Uterus (tissue), 4 donors: ENCODE results near the gene GJC2. TPM values are rescaled to one million over a fixed set of nuclear protein-coding genes. Genes with fewer than 3 reads are reported as not detected.

ENCODE experiments used
- DNase-seq, 2 donors: peaks; one replicate each; pipeline ENCODE4 v3.0.0-alpha.2; 2019 to 2020
- H3K27ac ChIP-seq, 2 donors: fragments of 200-600 bp; sonication (generic); 1 replicate in 1 of 2; 2 replicates in 1 of 2; pipeline ENCODE4 v1.5.1; 2016 to 2018
- H3K27me3 ChIP-seq, 2 donors: fragments of 200-600 bp; sonication (generic); one replicate each; pipeline ENCODE4 v1.5.1; 2018 to 2019; ENCODE audit warnings: control low read depth in 1 of 2
- H3K36me3 ChIP-seq, 2 donors: fragments of 200-600 bp; sonication (generic); one replicate each; pipeline ENCODE4 v1.5.1; 2019; ENCODE audit warnings: control low read depth in 1 of 2
- H3K4me1 ChIP-seq, 2 donors: fragments of 200-600 bp; sonication (generic); one replicate each; pipeline ENCODE4 v1.5.1; 2018 to 2019; ENCODE audit warnings: control low read depth in 1 of 2
- H3K4me3 ChIP-seq, 2 donors: fragments of 200-600 bp; sonication (generic); 1 replicate in 1 of 2; 2 replicates in 1 of 2; pipeline ENCODE4 v1.5.1; 2018 to 2019; ENCODE audit warnings: mild to moderate bottlenecking in 1 of 2
- H3K9me3 ChIP-seq, 2 donors: fragments of 200-600 bp; sonication (generic); one replicate each; pipeline ENCODE4 v1.5.1; 2019; ENCODE audit warnings: control low read depth in 1 of 2
- POLR2A ChIP-seq, 2 donors: fragments of 450-650 bp; IDR thresholded peaks; one replicate each; pipeline ENCODE4 v1.6.1; 2016; ENCODE audit warnings: antibody characterized with exemption in 2 of 2, mild to moderate bottlenecking in 1 of 2, moderate library complexity in 1 of 2
- intact Hi-C: fragments of 100-400 bp; cut with DNase I; formaldehyde crosslinking; loops from one replicate; pipeline ENCODE4 v1.15.1; 2023; ENCODE audit warnings: low total_unique reads
- total RNA-seq, 4 donors: library from RNA; depleted of rRNA in 3 of 4; stranded (reverse); fragments of >200 nt in 3 of 4; gene quantifications; one replicate each; pipeline versions ENCODE4 v1.1.0 to v1.2.4, GENCODE V29; 2014 to 2023
- TF ChIP-seq, protein P1 (sequence below), 4 experiments: fragments of 200-600 bp in 2 of 4; fragments of 450-650 bp in 2 of 4; sonication (generic) in 2 of 4; IDR thresholded peaks; one replicate each; pipeline ENCODE4 v1.5.1; 2016 to 2019; ENCODE audit warnings: antibody characterized with exemption in 4 of 4, mild to moderate bottlenecking in 2 of 4, moderate library complexity in 1 of 4
- donor health status: DM: yes; HTN: yes; CAD: no.

The GJC2 gene
- total RNA-seq, 4 donors from 2014 or later = 2.6 to 25.8 (median 10.7) TPM

DNA sequence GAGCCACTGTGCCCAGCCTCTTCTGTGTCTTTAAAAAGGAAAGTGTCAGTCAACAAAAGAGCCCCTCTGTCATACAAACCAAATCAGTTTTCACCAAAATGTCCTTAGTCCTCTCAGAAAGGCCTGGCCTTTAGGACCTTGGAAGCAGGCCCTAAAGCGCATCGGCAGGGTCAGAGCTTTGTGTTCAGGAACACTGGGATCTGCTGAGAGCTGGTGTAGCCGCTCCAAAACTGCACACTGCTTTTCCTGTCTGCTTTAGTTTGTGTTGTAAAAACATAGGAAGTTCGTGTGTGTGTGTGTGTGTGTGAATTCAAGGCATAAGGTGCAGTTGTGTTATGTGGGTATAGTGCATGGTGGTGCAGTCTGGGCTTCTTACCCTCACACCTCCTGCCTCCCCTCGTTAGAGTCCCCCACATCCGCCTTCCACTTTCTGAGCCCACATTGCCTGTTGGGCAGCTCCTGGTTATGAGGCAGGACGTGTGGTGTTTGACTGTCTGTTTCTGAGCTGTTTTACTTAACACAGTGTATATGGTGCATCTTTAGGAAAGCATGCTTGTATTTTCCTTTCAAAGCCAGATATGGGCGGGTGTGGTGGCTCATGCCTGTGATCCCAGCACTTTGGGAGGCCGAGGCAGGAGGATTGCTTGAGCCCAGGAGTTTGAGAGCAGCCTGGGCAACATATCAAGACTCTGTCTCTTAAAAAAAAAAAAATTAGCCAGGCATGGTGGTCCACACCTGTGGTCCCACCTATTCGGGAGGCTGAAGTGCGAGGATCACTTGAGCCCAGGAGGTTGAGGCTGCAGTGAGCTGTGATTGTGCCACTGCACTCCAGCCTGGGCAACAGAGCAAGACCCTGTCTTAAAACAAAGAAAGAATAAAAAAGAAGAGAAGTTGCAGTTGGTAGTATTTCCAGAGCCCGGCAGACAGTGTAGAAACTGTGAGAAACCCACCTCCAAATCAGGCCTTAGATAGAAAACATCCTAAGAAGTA is 28.3 kb downstream of the GJC2 start:
- TF ChIP-seq POLR2A (IDR thresholded peaks at IDR 0.05) = no peak
- TF ChIP-seq, protein P1, sequence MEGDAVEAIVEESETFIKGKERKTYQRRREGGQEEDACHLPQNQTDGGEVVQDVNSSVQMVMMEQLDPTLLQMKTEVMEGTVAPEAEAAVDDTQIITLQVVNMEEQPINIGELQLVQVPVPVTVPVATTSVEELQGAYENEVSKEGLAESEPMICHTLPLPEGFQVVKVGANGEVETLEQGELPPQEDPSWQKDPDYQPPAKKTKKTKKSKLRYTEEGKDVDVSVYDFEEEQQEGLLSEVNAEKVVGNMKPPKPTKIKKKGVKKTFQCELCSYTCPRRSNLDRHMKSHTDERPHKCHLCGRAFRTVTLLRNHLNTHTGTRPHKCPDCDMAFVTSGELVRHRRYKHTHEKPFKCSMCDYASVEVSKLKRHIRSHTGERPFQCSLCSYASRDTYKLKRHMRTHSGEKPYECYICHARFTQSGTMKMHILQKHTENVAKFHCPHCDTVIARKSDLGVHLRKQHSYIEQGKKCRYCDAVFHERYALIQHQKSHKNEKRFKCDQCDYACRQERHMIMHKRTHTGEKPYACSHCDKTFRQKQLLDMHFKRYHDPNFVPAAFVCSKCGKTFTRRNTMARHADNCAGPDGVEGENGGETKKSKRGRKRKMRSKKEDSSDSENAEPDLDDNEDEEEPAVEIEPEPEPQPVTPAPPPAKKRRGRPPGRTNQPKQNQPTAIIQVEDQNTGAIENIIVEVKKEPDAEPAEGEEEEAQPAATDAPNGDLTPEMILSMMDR (IDR thresholded peaks at IDR 0.05) = no peak
- DNase-seq = peak in 1 of 2 donors; percentile 5

DNA sequence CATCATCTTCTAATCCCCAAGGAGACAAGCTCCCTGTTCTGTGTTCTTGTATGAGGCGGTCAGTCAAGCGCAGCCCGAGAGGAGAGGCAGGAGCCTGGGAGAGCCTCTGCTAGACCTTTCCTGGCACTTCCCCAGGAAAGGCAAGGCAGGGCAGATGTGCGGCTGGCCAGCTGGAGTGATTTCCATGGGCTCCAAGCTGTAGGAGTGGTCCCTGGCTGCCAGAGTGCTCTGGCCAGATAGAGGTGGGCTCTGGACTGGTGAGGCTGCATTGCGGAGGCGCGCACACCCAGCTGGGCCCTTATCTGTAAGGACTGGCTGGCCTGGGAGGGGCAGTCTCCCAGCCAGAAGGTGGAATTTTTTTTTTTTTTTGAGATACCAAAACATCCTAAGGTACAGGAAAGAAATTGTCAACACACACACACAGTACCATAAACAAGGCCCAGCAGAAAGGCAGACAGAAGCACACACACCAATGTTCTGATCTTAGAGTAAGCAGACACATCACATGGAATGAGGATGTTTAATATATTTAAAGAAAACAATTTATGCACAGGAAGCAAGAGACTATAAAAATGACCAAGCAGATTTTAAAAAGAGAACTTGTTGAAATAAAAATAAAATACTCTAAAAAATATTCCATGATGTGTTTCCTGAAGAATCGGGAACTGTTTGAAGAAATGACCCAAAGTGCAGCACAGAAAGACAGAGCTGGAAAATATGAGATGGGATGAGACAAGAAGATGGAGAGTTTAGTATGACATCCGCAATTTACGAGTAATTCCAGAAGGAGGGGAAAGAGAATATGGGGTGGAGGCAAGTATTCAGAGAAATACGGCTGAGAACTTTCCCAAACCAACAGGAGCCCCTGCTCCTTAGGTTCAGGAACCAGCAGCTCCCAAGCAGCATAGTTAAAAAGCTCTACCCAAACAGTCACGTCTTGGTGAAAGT is 29.3 kb downstream of the GJC2 start:
- Histone ChIP-seq H3K4me1 (no peaks in the 10 kb centered on the region), H3K9me3 (no peaks in the 10 kb centered on the region), H3K27me3 (no peaks in the 10 kb centered on the region), H3K36me3 (no peaks in the 10 kb centered on the region), H3K4me3 (no peak overlapping the region), H3K27ac (peak overlapping the region; percentile 64 to 66)
- TF ChIP-seq, protein P1 (IDR thresholded peaks at IDR 0.05) = no peak
- TF ChIP-seq POLR2A (IDR thresholded peaks at IDR 0.05) = no peak
- DNase-seq = peak; percentile 24 to 30
- intact Hi-C loops = no loop called here

More for the DNA sequence above, 28.3 kb downstream of the GJC2 start:
- Histone ChIP-seq H3K27me3 (no peaks in the 10 kb centered on the region), H3K9me3 (no peaks in the 10 kb centered on the region), H3K36me3 (no peaks in the 10 kb centered on the region), H3K4me3 (no peak overlapping the region), H3K27ac (peak overlapping the region; percentile 64 to 66), H3K4me1 (no peaks in the 10 kb centered on the region)
- intact Hi-C loops = no loop called here

DNA sequence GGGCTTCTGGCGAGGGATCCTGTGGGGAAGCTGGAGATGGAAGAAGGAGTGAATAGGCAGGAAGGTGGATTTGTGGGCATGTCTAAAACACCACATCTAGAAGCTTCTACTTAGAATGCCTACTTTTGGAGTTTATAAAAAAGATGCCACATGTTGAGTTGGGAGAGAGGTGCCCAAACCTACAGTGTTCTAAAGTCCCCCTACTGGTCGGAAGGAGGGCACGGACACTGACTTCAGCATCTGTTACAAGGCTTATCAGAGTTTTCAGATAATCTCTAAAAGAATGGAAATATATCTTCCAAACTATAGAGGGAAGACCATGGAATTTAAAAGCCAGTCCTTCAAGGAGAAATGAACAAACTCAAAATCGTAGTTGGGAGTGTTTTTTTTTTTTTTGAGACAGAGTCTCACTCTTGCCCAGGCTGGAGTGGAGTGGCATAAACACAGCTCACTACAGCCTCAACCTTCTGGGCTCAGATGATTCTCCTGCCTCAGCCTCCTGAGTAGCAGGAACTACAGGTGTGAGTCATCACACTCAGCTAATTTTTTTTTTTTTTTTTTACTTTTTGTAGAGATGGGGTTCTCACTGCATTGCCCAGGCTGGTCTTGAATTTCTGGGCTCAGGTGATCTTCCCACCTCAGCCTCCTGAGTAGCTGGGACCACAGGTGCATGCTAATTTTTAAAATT is 30.7 kb downstream of the GJC2 start:
- intact Hi-C loops = no loop called here
- Histone ChIP-seq H3K4me3 (no peak overlapping the region), H3K36me3 (no peaks in the 10 kb centered on the region), H3K27ac (no peak overlapping the region), H3K27me3 (no peaks in the 10 kb centered on the region), H3K4me1 (no peaks in the 10 kb centered on the region), H3K9me3 (no peaks in the 10 kb centered on the region)
- no peak for TF ChIP-seq POLR2A (IDR thresholded peaks at IDR 0.05)
- TF ChIP-seq, protein P1 (IDR thresholded peaks at IDR 0.05) = peak in 1 of 4 experiments; percentile 18
- DNase-seq = no peak

DNA sequence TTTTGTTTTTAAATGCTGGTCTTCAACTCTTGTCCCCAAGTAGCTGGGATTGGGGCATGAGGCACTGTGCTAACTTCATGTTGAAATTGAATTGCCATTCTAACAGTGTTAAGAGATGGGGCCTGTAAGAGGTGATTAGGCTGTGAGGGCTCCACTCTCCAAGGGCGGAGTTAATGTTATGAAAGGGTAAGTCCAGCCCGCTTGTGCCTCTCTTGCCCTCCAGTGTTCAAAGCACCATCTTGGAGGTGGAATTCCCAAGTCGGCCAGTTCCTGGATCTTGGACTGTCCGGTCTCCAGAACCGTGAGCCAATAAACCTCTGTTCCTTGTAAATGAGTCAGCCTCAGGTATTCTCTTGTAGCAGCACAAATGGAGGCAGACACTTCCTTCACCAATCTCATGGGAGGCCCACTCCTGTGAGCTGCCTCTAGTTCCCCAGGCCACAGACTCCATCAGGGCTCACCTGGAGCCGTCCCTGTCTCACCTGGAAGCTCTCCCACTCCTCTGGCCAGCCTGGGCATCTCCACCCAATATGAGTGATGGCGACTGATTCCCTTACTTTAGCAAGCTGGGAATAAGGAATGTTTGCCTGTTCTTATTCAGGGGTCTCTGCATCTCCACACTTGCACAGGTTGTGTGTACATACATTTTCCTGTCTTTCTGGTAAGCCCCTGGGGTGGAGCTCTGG is 31.4 kb downstream of the GJC2 start:
- Histone ChIP-seq H3K4me1 (no peaks in the 10 kb centered on the region), H3K36me3 (no peaks in the 10 kb centered on the region), H3K4me3 (no peak overlapping the region), H3K9me3 (no peaks in the 10 kb centered on the region), H3K27me3 (no peaks in the 10 kb centered on the region), H3K27ac (no peak overlapping the region)
- intact Hi-C loops = no loop called here
- DNase-seq = no peak
- TF ChIP-seq POLR2A (IDR thresholded peaks at IDR 0.05) = no peak
- TF ChIP-seq, protein P1 (IDR thresholded peaks at IDR 0.05) = no peak
